ENCODE results near the gene CHD9.

DNA sequence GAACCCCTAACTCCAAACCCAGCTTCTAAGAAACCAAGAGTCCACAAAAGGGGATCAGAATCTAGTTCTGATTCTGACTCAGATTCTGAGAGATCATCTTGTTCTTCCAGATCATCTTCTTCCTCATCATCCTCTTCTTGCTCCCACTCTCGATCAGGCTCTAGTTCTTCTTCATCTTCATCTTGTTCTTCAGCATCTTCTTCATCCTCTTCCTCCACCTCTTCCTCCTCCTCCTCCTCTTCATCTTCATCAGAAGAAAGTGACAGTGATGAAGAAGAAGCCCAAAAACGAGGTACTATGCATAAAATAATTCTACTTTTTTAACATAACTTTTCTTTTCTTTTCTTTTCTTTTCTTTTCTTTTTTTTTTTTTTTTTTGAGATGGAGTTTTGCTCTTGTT, 249.5 kb downstream of the CHD9 start:
- TF ChIP-seq CTCF (IDR thresholded peaks at IDR 0.05; ENCODE audit: poor library complexity, severe bottlenecking) (no peak), EP300 (conservative IDR thresholded peaks at IDR 0.05; ENCODE audit: poor library complexity, severe bottlenecking) (no peak), SMC3 (conservative IDR thresholded peaks at IDR 0.05; ENCODE audit: poor library complexity) (no peak), EZH2 (IDR thresholded peaks at IDR 0.05; ENCODE audit: borderline replicate concordance, insufficient read depth, low read length, poor library complexity, severe bottlenecking) (no peak), POLR2AphosphoS5 (IDR thresholded peaks at IDR 0.05) (no peak), TAF1 (IDR thresholded peaks at IDR 0.05; ENCODE audit: low read depth) (no peak), RAD21 (conservative IDR thresholded peaks at IDR 0.05) (no peak), REST (IDR thresholded peaks at IDR 0.05; ENCODE audit: borderline replicate concordance) (no peak), MXI1 (conservative IDR thresholded peaks at IDR 0.05; ENCODE audit: poor library complexity, severe bottlenecking) (no peak)

Measured in neural cell (in vitro differentiated cells).